ENCODE measurements around the gene PHF21A.

DNA sequence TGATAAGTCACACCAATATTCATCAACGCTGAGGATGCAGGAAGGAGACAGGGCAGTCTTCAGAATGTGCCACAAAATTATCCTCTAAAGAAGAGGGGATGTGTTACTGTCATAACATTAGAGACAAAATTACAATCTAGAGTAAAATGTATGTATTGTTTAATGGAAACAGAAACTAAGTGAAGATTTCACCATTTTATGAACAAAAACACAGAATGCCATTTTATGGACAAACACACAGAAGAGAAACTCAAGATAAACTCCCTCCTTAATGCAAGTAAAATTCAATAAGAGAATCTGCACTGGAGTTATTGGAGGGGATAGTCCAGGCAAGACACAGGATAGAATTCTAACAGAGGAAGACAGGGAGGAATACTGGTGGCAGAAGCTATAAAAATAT lies 136.0 kb downstream of the PHF21A start:
- TF ChIP-seq, protein P1, sequence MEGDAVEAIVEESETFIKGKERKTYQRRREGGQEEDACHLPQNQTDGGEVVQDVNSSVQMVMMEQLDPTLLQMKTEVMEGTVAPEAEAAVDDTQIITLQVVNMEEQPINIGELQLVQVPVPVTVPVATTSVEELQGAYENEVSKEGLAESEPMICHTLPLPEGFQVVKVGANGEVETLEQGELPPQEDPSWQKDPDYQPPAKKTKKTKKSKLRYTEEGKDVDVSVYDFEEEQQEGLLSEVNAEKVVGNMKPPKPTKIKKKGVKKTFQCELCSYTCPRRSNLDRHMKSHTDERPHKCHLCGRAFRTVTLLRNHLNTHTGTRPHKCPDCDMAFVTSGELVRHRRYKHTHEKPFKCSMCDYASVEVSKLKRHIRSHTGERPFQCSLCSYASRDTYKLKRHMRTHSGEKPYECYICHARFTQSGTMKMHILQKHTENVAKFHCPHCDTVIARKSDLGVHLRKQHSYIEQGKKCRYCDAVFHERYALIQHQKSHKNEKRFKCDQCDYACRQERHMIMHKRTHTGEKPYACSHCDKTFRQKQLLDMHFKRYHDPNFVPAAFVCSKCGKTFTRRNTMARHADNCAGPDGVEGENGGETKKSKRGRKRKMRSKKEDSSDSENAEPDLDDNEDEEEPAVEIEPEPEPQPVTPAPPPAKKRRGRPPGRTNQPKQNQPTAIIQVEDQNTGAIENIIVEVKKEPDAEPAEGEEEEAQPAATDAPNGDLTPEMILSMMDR (IDR thresholded peaks at IDR 0.05): no peak
- no peak for TF ChIP-seq POLR2A (IDR thresholded peaks at IDR 0.05)
- no peak for TF ChIP-seq POLR2AphosphoS5 (IDR thresholded peaks at IDR 0.05)
